GM18505 (cell line): ENCODE results near the gene NEMF.

Source experiments
- ATAC-seq: cut with Tn5 transposase; IDR thresholded peaks from one replicate; pipeline ENCODE4 v1.9.1; 2021; ENCODE audit not compliant: unreplicated experiment
- POLR2A ChIP-seq: IDR thresholded peaks from 4 replicates; pipeline ENCODE4 v1.6.1; 2011; ENCODE audit warnings: borderline replicate concordance; ENCODE audit not compliant: insufficient read depth, insufficient read length; ENCODE audit errors: extremely low read depth

NEMF gene

GRCh38 chr14:49868720-49869114, 16.1 kb upstream of the NEMF start:
- no peak for TF ChIP-seq POLR2A
- ATAC-seq: no peak

GRCh38 chr14:49867831-49868719, 15.5 kb upstream of the NEMF start:
- peak; percentile 91 for TF ChIP-seq POLR2A
- peak; percentile 83 for ATAC-seq

GRCh38 chr14:49865431-49865859, 12.9 kb upstream of the NEMF start:
- TF ChIP-seq POLR2A: no peak
- no peak for ATAC-seq

GRCh38 chr14:49863487-49864281, 11.1 kb upstream of the NEMF start:
- no peak for ATAC-seq
- peak; percentile 25 for TF ChIP-seq POLR2A

GRCh38 chr14:49862089-49862673, 9.6 kb upstream of the NEMF start:
- no peak for TF ChIP-seq POLR2A
- ATAC-seq: peak; percentile 20

- no peak for TF ChIP-seq POLR2A
- ATAC-seq: peak; percentile 8
Measured at GRCh38 chr14:49861699-49862088, 9.1 kb upstream of the NEMF start.

GRCh38 chr14:49860988-49861698, 8.6 kb upstream of the NEMF start:
- no peak for ATAC-seq
- TF ChIP-seq POLR2A: no peak

GRCh38 chr14:49858383-49858782, 5.8 kb upstream of the NEMF start:
- ATAC-seq: no peak
- no peak for TF ChIP-seq POLR2A

GRCh38 chr14:49857427-49858003, 4.9 kb upstream of the NEMF start:
- TF ChIP-seq POLR2A: no peak
- ATAC-seq: no peak

GRCh38 chr14:49853572-49854375, 1.2 kb upstream of the NEMF start:
- ATAC-seq: no peak
- TF ChIP-seq POLR2A: no peak

GRCh38 chr14:49853158-49853477, 530 bp upstream of the NEMF start:
- no peak for TF ChIP-seq POLR2A
- no peak for ATAC-seq

- TF ChIP-seq POLR2A: no peak
- ATAC-seq: no peak
Measured at GRCh38 chr14:49851813-49852212, 775 bp downstream of the NEMF start.
